Panc1 (cell line): Measurements from ENCODE around the gene GTF2I.
"Not testable (repeated sequence)": the region's sequence is repeated elsewhere in the genome, so short reads cannot be mapped to it uniquely, and the experiment has no call there.

ENCODE experiments used
- CTCF ChIP-seq: fragments of 450-650 bp; IDR thresholded peaks from 2 replicates; pipeline ENCODE4 v1.5.1; 2017; ENCODE audit warnings: mild to moderate bottlenecking
- POLR2AphosphoS5 ChIP-seq: IDR thresholded peaks from 2 replicates; pipeline ENCODE4 v1.6.1; 2012; ENCODE audit warnings: mild to moderate bottlenecking, low read depth, low read length, moderate library complexity
- REST ChIP-seq, 2 experiments: IDR thresholded peaks; 2 replicates each; pipeline ENCODE4 v1.6.1; 2011 to 2012; ENCODE audit warnings: low read depth in 2 of 2, control low read depth in 1 of 2, low read length in 1 of 2, mild to moderate bottlenecking in 1 of 2, moderate library complexity in 1 of 2; ENCODE audit not compliant: insufficient read depth in 1 of 2
- SIN3A ChIP-seq: IDR thresholded peaks from 2 replicates; pipeline ENCODE4 v1.6.1; 2012; ENCODE audit warnings: low read depth, mild to moderate bottlenecking, low read length, moderate library complexity, borderline replicate concordance; ENCODE audit not compliant: insufficient read depth
- TCF7L2 ChIP-seq: IDR thresholded peaks from 2 replicates; pipeline ENCODE4 v1.6.1; 2011; ENCODE audit warnings: mild to moderate bottlenecking, low read depth, low read length, inconsistent platforms

GRCh38 chr7:74661836-74662794 lies 4.6 kb downstream of the GTF2I start:
- TF ChIP-seq CTCF; REST (IDR thresholded peaks at IDR 0.05; ENCODE audit: insufficient read depth in 1 of 2, low read depth in 2 of 2, low read length in 1 of 2); SIN3A; TCF7L2: not testable (repeated sequence)
- 0 out of 2 replicates have a peak, but pooled peaks have one; percentile 14 for TF ChIP-seq POLR2AphosphoS5
